NCI-H187 treated with DMSO at 0.1 percent for 48 hours (cell line): ENCODE measurements around the gene MAD1L1.

ENCODE experiments used
- DNase-seq: peaks from one replicate; lab custom pipeline; 2025; lab: John Stamatoyannopoulos, UW

MAD1L1 gene

DNA sequence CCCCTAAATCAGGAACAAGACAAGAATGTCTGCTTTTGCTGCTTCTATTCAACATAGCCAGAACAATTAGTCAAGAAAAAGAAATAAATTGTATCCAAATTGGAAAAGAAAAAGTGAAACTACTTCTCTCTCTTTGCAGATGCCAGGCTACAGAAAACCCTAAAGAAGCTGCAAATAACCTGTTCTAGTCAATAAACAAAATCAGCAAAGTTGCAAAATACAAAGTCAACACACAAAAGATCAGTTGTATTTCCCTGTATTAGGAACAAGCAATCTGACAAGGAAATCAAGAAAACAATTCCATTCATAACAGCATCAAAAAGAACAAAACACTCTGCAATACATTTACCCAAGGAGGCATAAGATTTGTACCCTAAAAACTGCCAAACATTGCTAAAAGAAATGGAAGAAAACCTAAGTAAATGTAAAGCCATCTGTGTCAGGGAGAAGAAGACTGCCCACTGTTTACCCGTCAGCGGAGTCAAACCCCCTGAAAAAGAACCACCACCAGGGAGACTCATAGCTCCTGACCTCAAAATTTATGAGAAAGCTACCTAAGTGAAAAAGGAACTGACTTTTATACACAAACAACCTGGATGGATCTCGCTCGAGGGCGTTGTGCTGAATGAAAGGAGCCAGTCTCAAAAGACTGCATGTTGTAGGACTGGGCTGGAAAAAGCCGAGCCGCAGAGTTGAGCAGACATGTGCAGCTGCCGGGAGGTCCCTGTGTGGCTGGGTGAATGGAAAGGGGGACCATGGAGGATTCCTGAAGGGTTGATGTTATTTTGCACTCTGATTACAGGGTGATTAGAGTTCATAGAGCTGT lies 263.1 kb downstream of the MAD1L1 start:
- no peak for DNase-seq

DNA sequence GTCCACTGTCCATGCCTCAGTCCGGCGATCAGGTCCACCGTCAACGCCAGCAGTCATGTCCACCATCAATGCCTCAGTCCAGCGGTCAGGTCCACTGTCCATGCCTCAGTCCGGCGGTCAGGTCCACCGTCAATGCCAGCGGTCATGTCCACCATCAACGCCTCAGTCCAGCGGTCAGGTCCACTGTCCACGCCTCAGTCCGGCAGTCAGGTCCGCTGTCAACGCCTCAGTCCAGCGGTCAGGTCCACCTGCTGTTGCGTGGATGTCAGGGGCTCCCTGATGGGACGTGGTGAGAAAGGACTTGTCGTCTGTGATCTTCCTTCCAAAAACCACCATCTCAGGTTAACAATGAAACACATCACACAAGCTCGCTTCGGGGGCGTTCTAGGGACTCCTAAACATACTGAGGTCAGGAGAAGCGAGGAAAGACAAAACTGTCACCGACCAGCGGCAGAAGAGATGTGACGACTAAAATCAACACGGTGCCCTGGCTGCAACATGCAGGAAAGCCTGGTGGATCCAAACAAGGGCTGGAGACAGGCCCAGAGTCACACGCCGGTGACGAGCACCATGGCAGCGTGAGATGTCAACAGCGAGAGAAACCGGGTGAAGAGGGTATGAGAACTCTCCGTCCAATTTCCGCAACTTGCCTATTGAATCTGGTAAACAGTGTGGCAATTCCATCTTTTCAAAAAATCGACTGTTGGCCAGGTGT lies 264.2 kb downstream of the MAD1L1 start:
- DNase-seq = no peak

DNA sequence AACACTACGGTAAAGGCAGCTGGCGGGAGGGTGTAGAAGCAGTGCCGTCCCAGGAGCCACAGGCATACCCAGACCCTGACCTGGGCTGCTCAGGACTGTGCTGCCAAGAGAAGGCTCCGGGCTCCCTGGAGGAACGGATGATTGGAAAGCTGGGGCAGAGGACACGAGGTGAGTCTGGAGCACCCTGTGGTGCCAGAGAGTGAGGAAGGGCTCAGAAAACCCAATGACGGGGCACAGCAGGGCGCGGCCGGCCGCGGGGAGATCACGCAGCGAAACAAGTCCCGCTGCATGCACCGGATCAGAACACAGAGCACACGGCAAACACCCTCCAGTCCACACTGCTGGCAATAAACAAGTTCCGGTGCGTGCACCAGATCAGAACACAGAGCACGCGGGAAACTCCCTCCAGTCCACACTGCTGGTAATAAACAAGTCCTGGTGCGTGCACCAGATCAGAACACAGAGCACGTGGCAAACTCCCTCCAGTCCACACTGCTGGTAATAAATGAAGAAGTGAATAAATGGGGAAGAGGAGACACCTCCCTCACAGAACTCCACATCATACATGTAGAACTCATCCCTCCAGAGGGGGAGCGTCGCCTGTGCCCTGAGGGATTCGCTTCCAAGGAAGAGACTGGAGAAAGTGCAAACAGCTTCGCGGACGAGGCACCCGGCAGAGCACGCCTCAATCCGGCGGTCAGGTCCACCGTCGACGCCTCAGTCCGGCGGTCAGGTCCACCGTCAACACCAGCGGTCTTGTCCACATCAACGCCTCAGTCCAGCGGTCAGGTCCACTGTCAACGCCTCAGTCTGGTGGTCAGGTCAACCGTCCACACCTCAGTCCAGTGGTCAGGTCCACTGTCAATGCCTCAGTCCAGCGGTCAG lies 265.0 kb downstream of the MAD1L1 start:
- DNase-seq = no peak

DNA sequence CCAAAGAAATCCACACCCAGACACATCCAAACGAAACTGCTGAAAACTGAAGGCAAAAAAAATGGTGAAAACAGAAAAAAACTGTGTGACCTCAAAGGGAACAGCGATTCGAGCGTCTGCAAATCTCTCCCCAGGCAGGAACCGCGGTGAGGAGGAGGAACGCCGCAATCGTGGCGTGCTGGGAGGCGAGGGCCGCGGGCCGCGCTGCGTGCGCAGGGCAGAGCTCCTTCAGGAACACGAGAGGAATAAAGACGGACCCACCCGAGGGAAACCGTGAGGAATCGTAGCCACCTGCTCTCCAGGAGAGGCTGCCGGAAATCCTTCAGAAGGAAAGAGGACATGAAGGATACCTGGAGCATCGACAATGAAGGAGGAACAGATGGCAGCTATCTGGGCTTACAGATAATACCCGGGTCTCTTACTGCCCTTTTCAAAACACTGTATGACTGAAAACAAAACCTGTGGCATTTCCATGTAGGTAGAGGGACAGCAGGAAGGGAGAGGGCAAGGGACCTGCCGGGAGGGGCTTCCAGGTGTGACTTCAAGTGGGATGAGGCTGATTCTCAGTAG lies 266.0 kb downstream of the MAD1L1 start:
- DNase-seq = no peak

DNA sequence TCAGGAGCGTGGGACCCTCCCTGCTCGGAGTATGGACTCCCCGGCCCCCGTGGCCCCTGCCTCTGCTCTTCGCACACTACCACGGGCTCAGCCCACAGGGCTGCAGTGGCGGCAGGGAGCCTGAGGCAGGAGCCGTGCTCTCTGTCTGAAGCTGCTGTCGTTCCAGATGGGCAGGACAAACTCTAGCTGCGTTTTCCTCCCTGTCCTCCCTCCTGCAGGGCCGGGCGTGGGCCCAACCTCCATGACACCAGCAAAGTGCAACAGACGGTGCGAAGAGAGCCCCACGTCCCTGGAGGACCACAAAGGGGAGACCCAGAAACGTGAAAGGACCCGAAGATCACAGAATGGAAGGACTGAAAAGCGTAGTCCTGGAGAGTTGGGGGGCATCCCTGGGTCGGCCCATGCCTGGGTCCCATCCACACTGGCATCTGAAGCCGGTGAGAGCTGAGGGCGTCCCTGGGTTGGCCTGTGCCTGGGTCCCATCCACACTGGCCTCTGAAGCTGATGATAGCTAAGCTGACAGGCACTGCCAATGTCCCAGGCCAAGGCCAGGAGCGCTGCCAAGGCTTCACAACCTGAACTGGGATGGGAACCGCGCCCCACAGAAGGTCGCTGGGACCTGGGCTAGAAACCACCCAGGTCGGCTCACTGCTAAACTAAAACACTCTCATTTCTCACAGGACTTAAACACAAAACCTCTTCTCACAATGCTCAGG lies 267.0 kb downstream of the MAD1L1 start:
- DNase-seq = no peak

DNA sequence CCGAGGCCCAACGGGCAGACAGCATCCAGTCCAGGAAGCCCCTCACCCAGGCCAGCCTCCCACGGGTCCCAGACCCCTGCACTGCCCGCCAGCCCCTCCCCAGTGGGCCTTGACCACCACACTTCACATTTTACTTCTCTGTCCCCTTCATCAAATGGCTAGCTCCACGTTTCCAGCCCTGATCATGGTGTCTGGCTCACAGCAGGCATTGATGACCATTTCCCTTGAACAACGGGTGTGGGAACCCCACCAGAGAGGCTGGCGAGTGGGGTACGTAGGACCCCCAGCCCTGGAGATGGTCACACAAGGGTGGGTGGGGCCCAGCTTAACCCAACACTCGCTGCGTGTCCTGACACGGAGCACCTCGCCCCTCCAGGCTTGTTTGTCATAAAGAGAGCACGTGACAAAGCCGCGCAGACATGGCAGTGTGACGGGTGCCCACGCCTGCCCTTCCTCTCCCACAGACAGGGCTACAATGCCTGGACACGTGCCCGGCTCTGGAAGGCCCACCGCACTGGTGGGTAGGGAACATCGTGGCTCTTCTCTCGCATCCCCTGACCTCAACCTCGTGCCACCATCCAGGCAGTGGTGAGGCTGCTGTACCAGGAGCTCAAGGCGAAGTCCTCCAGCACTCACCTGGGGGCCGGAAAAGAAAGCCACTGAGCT lies 267.7 kb downstream of the MAD1L1 start:
- DNase-seq = no peak

DNA sequence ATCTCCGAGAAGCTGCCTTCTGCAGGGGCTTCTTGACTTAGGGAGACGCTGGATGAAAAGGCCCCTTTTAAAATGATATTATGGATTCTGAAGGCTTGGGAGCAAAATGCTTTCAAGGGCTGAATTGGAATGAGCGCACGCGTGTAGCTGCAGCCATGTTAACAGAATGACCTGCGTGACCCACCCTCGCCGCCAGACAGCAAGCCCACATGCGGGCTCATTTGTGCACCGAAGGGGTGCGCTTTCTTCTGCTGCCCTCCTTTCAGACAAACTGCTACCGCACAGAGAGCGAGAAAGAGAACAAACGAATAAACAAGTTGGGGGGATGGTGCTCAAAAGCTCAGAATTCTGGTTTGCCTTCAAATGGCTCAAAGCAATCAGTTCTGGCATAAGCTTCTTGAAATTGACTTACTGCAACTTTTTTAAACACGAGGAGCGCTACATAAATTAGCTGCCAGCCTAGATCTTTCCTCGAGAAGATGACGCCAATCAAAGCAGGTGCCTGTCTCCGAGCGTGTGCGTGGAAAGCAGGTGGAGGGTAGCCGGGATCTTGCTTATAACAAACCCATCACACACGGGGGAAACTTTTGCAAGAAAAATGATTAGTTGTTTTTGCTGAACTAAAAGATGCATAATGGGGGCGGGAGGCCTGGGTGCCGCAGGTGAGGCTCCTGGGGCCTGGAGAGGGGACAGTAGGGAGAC lies 268.4 kb downstream of the MAD1L1 start:
- no peak for DNase-seq

DNA sequence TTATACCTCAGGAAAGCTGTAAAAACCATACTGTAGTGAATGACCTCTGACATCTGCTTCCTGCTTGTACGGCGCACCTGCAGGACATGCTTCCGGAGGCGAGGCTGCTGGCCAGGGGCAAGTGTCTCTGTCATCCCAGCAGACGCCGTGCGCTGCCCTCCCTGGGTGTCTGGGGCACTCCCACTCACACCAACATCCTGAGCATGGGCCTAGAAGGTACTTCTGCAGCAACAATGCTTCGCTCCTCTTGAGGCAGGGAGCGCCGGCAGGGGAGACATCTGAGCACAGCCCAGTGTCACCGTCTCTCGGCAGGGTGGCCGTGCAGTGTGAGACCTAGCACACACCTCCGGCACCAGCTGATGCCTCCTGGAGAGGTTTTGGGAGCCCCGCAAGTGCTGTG lies 269.2 kb downstream of the MAD1L1 start:
- no peak for DNase-seq

DNA sequence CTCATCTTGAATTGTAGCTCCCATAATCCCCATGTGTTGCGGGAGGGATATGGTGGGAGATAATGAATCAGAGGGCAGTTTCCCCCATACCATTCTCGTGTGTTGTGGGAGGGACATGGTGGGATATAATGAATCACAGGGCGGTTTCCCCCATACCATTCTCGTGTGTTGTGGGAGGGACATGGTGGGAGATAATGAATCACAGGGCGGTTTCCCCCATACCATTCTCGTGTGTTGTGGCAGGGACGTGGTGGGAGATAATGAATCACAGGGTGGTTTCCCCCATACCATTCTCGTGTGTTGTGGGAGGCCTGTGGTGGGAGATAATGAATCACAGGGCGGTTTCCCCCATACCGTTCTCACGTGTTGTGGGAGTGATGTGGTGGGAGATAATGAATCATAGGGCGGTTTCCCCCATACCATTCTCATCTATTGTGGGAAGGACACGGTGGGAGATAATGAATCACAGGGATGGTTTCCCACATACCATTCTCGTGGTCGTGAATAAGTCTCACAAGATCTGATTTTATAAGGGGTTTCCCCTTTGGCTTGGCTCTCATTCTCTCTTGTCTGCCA lies 271.0 kb downstream of the MAD1L1 start:
- no peak for DNase-seq

DNA sequence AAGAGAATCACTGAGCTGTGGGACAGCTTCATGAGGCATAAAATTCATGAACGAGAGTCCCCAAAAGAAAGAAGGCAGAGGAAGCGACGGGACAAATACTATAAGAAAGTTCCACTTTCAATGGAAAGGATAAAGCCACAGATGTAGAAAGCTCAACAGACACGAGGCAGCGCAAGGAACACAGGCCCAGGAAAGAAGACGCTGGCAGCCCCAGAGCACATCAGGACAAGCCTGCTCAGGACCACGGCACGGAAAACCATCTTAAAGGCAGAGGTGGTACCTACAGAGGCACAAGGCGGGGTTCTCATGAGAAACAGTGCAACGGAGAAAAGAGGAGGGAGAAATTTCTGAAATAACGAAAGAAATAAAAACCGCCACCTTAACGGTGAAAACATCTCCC lies 273.4 kb downstream of the MAD1L1 start:
- DNase-seq = no peak

DNA sequence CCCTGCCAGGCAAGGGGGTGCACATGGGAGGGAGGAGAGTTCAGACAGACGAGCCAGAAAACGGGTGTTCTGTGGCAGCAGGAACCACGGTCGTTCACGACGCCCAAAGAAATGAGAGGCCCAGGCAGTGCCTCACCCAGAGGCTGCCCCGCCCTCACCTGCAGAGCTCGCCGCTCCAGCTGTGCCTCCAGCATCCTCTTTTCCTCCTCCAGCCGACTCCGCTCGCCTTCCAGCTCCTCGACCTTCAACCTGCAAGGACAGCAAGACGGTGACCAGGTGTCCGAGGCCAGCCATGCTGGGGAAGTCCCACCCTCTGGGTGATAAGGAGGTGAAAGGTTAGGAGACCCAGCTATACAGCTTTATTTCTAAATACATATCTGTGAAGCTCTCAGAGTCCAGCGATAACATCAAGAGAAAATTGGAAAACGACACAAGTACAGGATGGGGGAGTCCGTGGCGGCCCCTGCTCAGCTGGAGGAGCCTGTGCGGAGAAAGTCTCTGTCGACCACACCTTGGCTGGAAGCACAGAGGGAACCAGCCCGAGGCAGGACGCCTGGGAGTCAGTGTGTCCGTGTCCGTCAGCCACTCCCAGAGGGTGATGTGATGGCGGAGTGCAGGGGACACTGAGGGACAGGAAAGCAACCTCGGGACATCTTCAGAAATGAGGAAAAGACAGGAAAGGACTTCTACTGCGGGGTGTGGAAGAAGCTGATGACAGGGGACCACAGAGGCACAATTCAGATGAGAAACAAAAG lies 275.1 kb downstream of the MAD1L1 start:
- DNase-seq = no peak

DNA sequence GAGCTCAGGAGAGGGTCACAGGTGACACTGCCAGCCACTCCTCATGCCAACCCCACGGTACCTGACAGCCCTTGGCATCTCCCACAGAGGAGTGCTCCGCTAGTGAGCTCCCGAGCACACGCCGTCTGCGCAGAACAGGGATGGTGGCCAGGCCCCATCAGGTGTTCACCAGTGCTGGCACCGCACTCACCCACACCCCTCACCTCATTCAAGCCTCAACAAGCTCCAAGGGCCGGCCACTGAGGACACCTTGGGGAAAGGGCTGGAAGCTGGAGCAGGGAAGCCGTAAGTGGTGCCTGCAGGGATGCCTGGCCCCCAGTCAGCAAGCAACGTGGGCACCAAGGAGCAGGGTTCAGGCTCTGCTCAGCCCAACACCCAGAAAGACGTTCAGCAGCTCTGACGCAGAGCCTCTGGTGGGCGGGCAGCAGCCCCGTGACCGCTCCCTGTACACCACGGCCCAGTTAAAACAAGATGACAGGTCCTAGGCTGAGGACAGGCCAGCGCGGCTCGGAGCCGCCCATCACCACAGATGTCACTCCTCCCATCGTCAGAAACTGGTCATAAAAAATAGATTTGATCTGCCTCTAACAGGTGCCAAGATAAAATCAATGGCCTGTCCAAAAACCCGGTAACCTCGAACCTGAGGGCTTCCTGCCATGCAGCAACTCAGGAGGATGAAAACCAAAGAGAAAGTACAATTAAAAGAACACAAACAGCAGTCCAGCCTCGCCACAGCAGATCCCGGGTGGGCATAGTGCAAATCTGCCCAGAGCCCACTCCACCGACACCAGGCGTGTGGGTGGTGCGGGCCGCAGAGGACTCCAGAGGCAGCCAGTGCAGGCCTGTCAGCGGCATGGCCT lies 275.9 kb downstream of the MAD1L1 start:
- no peak for DNase-seq

DNA sequence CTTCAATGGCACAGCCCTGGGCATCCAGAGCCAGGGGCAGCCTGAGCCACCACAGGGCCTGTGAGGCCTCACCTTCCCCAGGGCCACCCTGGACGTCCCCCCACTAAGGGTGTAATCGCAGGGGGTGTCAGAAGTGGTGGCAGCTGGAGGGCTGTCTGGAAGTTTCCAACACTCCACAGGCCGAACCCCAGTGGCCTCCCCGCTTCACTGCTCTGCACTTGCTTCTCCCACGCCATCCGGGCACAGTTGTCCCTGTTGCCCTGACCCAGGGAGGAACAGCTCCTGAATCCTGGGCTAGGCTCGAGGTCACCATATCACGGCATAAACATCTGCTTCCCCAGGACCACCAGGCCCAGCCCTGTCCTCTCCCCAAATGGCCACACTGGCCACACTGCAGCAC lies 276.6 kb downstream of the MAD1L1 start:
- no peak for DNase-seq

DNA sequence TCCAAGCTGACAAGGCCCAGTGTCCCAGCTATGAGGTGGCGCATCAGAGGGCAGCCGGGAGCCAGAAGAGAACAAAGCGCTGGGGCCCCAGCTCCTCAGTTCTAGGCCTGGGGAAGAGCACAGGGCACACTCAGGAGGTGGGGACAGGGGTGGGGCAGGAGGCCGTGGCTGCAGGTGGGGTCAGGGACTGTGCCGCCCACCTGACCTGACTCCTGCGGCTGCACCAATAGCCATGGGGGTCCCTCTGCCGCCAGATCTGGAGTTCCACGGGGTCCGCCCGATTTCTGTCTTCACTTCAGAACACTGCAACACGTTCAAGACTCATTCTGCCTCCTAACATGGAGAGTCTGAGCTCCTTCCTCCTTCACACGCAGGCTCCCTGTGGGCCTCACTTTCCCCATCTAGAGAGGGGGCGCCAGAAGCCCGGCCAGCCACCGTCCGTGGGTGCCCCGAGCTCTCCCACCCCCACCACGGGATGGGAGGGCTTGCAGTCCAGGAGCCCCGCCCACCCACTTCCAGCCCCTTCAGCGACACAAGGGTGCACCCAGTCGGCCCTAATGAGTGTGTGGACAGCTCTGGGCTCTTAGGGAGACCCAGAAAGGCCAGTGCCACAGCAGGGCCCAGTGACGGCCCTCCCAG lies 278.3 kb downstream of the MAD1L1 start:
- DNase-seq = no peak

DNA sequence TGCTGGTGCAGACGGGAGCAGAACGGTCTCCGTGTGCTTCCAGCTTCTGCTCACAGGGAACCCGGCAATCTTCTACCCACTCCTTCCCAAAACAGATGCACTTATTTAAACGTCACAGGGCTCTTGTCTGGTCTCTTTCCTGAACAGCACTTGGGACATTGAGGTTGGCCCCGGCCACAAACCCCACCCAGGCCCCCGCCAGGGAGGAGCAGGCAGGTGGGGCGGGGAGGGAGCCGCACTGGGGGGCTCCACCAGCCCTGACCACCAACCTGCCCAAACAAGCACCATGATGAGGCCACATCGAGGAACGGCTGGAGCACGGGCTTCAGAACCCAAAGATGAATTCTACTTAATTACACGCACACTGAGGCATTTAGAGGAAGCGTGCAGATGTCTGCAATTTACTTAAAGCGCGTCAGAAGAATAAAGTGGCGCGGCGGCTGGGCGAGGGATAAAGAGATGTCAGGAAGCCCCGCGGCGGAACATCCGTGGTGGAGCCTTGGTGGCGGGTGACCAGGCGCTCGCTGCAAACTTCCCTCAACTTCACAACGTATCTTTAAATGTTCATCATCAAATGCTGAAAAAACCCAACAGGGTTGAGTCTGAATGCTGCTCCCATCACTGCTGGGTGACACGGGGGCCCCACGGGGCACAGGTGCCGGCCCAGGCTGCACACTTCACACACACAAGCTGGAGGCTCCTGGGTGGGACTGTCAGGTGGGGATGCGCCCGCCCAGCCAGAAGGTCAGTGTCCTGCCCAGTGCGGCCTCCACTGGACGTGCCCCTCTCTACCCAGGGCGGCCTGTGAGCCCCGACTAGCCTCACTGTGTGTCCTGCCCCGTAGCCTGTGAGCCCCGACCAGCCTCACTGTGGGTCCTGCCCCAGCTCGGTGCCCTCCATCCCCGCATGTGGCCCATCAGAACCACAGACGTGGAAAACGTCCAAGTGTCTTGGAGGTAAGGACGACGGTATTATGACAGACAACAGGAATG lies 279.2 kb downstream of the MAD1L1 start:
- no peak for DNase-seq

DNA sequence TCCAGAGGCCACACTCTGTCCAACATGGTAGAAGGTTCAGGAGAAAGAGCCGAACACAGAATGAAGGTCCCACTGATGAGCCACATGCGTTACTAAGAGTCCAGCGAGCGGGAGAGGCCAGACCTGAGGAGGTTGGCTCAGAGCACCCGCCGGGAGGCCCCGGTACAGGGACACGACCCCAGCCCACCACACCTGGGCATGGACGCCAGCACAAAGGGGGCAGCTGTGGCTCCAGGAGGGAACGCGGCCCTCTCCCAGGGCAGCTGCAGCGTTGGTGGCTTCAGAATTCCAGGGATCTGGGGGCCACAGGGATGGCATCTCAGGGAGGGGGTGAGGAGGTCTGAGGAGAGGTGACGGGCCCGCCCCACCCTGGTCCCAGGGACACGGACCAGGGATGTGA lies 280.0 kb downstream of the MAD1L1 start:
- DNase-seq = no peak
